Esophagus (tissue), 2 donors: ENCODE results near the gene ZNF385B. TPM values are rescaled to one million over a fixed set of nuclear protein-coding genes. Genes with fewer than 3 reads are reported as not detected.

Experiments used
- H3K27ac ChIP-seq, 2 donors: one replicate each; pipeline ENCODE4 v1.5.1; 2013; ENCODE audit warnings: low read depth in 2 of 2, mild to moderate bottlenecking in 2 of 2, inconsistent platforms in 1 of 2, low read length in 1 of 2, moderate library complexity in 1 of 2
- H3K27me3 ChIP-seq, 2 donors: one replicate each; pipeline ENCODE4 v1.6.1; 2013; ENCODE audit warnings: low read length in 2 of 2, control low read depth in 1 of 2, mild to moderate bottlenecking in 1 of 2; ENCODE audit not compliant: insufficient read depth in 2 of 2, control insufficient read depth in 1 of 2
- H3K36me3 ChIP-seq, 2 donors: one replicate each; pipeline ENCODE4 v1.6.1; 2013; ENCODE audit warnings: low read length in 1 of 2; ENCODE audit not compliant: control insufficient read depth in 2 of 2, insufficient read depth in 2 of 2
- H3K4me1 ChIP-seq, 2 donors: one replicate each; pipeline ENCODE4 v1.6.1; 2013; ENCODE audit warnings: low read length in 1 of 2; ENCODE audit not compliant: control insufficient read depth in 2 of 2, insufficient read depth in 2 of 2
- H3K4me3 ChIP-seq, 2 donors: one replicate each; pipeline ENCODE4 v1.5.1; 2013; ENCODE audit warnings: low read length in 2 of 2, mild to moderate bottlenecking in 2 of 2, low read depth in 1 of 2, moderate library complexity in 1 of 2
- H3K9me3 ChIP-seq, 2 donors: one replicate each; pipeline ENCODE4 v1.6.1; 2013; ENCODE audit warnings: mild to moderate bottlenecking in 2 of 2, low read depth in 1 of 2, low read length in 1 of 2, moderate library complexity in 1 of 2; ENCODE audit not compliant: control insufficient read depth in 2 of 2, insufficient read depth in 1 of 2
- WGBS, 2 donors: extraction: QIAGEN DNeasy Blood & Tissue Kit; methylation state at CpG; one replicate each; pipeline ENCODE4 v1.1.7; 2013; 5-methylcytosine and 5-hydroxymethylcytosine counted together
- polyA plus RNA-seq, 2 donors: library from polyadenylated mRNA; stranded (reverse); fragments of 200-250 nt; gene quantifications; one replicate each; pipeline ENCODE4 v1.2.3, GENCODE V29; 2013
- donor health status: healthy with polysubstance abuse.
- donor health status: Bipolar disorder and iron deficiency.

Gene ZNF385B
- polyA plus RNA-seq, 2 donors: 0.22 to 0.29 TPM

- Histone ChIP-seq H3K4me3 (no peak overlapping the region), H3K36me3 (no peaks in the 10 kb centered on the region), H3K27ac (no peak overlapping the region), H3K27me3 (no peaks in the 10 kb centered on the region), H3K9me3 (no peaks in the 10 kb centered on the region), H3K4me1 (no peaks in the 10 kb centered on the region)
- WGBS, 2 donors: 84 to 87% methylated on average over 2 of the region's 2 CpGs
Observed at GRCh38 chr2:179572544-179572943, 288.9 kb downstream of the ZNF385B start.

GRCh38 chr2:179571721-179572120 is 289.7 kb downstream of the ZNF385B start:
- Histone ChIP-seq H3K27ac (no peak overlapping the region), H3K27me3 (no peaks in the 10 kb centered on the region), H3K36me3 (no peaks in the 10 kb centered on the region), H3K9me3 (no peaks in the 10 kb centered on the region), H3K4me1 (no peaks in the 10 kb centered on the region), H3K4me3 (no peak overlapping the region)
- 70 to 76% methylated on average over 4 of the region's 4 CpGs for WGBS, 2 donors

GRCh38 chr2:179571252-179571651 is 290.2 kb downstream of the ZNF385B start:
- Histone ChIP-seq H3K4me3 (no peak overlapping the region), H3K27ac (no peak overlapping the region), H3K9me3 (no peaks in the 10 kb centered on the region), H3K27me3 (no peaks in the 10 kb centered on the region), H3K36me3 (no peaks in the 10 kb centered on the region), H3K4me1 (no peaks in the 10 kb centered on the region)
- WGBS, 2 donors: 62 to 70% methylated on average over 1 of the region's 1 CpG

DNA sequence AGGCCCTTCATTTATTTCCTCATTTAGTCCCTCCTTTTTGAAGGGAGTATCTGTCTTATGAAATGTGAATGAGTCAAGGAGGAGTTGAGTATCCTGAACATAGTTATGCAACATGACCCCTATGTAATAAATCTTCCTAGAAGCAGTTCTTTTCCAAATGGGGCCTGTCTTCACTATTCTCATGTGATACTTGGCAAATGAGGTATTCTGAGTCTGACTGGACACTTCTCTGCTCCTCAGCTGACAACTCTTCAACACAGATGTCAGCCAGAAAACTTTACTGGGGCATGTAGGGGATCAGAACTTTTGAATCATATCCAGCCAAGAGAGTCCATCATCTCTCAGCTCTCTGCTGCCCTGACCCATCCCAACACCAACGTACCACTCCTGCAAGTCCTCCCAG is 291.6 kb downstream of the ZNF385B start:
- no peaks in the 10 kb centered on the region for H3K36me3 ChIP-seq
- H3K4me1 ChIP-seq: no peaks in the 10 kb centered on the region
- no peaks in the 10 kb centered on the region for H3K9me3 ChIP-seq
- H3K27me3 ChIP-seq: no peaks in the 10 kb centered on the region
- no peak overlapping the region for H3K4me3 ChIP-seq
- 53 to 67% methylated on average over 1 of the region's 1 CpG for WGBS, 2 donors
- H3K27ac ChIP-seq: no peak overlapping the region

GRCh38 chr2:179565807-179566206 is 295.6 kb downstream of the ZNF385B start:
- 64 to 89% methylated on average over 2 of the region's 2 CpGs for WGBS, 2 donors

DNA sequence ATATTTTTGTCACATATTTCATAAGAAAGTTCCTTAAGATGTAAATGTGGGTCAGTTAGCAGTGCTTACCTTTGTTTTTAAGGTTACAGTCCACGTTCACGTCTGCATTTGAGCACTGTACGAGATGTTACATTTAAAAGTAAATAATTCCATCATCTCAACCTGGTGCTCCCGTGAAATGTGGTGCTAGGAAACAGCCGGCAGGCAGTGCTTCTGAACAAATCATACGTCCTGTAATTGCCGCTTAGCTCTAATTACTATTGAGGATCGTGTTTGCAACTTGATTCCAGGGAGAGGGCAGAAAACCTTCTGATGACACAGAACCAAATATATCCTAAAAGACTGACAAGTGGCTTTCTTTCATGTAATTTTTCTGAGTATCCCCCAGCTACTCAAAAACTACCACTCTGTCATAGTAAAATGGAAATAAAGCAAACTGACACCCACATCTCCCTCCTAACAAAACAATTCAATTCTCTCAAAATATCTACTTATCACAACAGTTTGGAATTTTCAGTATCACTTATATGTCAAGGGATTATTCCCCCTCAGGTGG is 299.0 kb downstream of the ZNF385B start:
- no peaks in the 10 kb centered on the region for H3K36me3 ChIP-seq
- 28 to 31% methylated on average over 8 of the region's 8 CpGs for WGBS, 2 donors

More at GRCh38 chr2:179565807-179566206, 295.6 kb downstream of the ZNF385B start:
- no peaks in the 10 kb centered on the region for H3K36me3 ChIP-seq
- H3K4me1 ChIP-seq: no peaks in the 10 kb centered on the region
- no peak overlapping the region for H3K27ac ChIP-seq
- H3K4me3 ChIP-seq: no peak overlapping the region
- H3K27me3 ChIP-seq: no peaks in the 10 kb centered on the region
- no peaks in the 10 kb centered on the region for H3K9me3 ChIP-seq

DNA sequence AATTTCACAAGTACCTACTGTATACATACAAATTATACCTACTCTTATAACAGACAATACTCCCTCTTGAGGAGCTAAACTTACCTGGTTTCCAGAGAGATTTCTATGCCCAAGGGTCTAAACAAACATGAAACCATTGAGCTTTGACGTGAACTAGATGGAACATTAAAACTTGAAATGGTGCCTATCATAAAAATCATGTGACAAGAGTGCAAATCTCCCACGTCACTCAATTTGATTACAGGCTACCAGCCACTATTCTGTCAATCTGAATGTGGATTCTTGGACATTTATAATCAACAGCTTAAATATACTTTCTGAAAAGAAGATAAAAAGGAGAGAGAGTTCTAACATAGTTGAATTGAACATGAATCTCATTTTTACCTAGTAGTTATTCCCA is 299.7 kb downstream of the ZNF385B start:
- WGBS, 2 donors: 42 to 55% methylated on average over 2 of the region's 2 CpGs
- Histone ChIP-seq H3K9me3 (no peaks in the 10 kb centered on the region), H3K4me3 (no peak overlapping the region), H3K36me3 (no peaks in the 10 kb centered on the region), H3K27ac (no peak overlapping the region), H3K27me3 (no peaks in the 10 kb centered on the region), H3K4me1 (no peaks in the 10 kb centered on the region)

More for the DNA sequence above, 299.0 kb downstream of the ZNF385B start:
- H3K9me3 ChIP-seq: no peaks in the 10 kb centered on the region
- H3K4me3 ChIP-seq: no peak overlapping the region
- no peaks in the 10 kb centered on the region for H3K27me3 ChIP-seq
- no peaks in the 10 kb centered on the region for H3K4me1 ChIP-seq
- H3K27ac ChIP-seq: no peak overlapping the region

DNA sequence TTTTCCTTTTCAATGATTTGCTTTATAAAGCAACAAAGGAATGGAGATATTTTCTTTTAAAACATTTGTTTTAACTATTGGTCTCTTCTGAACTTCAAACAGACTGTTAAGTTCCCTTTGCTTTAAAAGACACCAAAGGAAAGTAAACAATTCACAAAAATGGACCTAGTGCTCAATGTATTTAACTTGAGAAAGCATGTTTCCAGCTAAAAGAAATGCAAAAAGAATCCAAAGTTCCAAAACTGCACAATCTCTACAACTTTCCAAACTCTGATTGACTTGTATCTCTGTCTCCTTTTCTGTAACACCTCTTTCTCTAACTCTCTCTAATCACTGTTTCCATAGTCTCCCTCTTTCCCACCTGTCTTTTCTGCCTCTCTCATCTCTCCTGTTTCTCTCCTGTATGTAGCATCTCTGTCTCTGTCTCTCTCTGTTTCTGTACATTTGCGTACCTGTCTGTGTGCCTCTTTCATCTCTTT is 301.1 kb downstream of the ZNF385B start:
- WGBS, 2 donors: 75 to 90% methylated on average over 1 of the region's 1 CpG
- Histone ChIP-seq H3K27ac (no peak overlapping the region), H3K9me3 (no peaks in the 10 kb centered on the region), H3K4me3 (no peak overlapping the region), H3K36me3 (no peaks in the 10 kb centered on the region), H3K4me1 (no peaks in the 10 kb centered on the region), H3K27me3 (no peaks in the 10 kb centered on the region)

- Histone ChIP-seq H3K36me3 (no peaks in the 10 kb centered on the region), H3K4me3 (no peak overlapping the region), H3K9me3 (no peaks in the 10 kb centered on the region), H3K27ac (no peak overlapping the region), H3K4me1 (no peaks in the 10 kb centered on the region), H3K27me3 (no peaks in the 10 kb centered on the region)
- 88 to 91% methylated on average over 4 of the region's 4 CpGs for WGBS, 2 donors
Observed at GRCh38 chr2:179559108-179559806, 302.2 kb downstream of the ZNF385B start.
